ENCODE measurements around the gene SLC8A2. TPM values are rescaled to one million over a fixed set of nuclear protein-coding genes. Genes with fewer than 3 reads are reported as not detected.
"Not testable (repeated sequence)": the region's sequence is repeated elsewhere in the genome, so short reads cannot be mapped to it uniquely, and the experiment has no call there.

The SLC8A2 gene
- total RNA-seq, 1 experiment from 2014 or later: 11.3 TPM

- no peak overlapping the region for H3K4me3 Mint-ChIP-seq
These were observed 15.2 kb upstream of the SLC8A2 start for GRCh38 chr19:47486900-47487299.

DNA sequence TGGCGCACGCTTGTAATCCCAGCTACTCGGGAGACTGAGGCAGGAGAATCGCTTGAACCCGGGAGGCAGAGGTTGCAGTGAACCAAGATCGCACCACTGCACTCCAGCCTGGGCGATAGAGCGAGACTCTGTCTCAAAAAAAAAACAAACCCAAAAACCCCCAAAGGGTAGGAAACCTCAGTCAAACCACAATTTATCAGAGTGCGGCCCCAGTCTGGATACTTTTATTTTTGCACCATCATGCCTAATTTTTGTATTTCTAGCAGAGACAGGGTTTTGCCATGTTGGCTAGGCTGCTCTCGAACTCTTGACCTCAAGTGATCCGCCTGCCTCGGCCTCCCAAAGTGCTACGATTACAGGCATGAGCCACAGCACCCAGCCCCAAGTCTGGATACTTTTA lies 14.5 kb upstream of the SLC8A2 start:
- not testable (repeated sequence) for DNase-seq; H3K27ac Mint-ChIP-seq; H3K4me2 ChIP-seq (ENCODE audit: insufficient read depth, insufficient read length, low read length); H2AFZ ChIP-seq (ENCODE audit: low read length); H3K56ac ChIP-seq (ENCODE audit: insufficient read length, low read depth, low read length); H3K18ac ChIP-seq (ENCODE audit: insufficient read length, low read depth, low read length); H3K27me3 ChIP-seq (ENCODE audit: insufficient read depth, low read length); H4K20me1 ChIP-seq (ENCODE audit: control insufficient read depth, insufficient read depth, insufficient read length); H3T11ph ChIP-seq (ENCODE audit: low read length); H3K27ac ChIP-seq (ENCODE audit: insufficient read length, low read depth, low read length); H3K27me3 Mint-ChIP-seq (ENCODE audit: low read depth); H3K4me1 ChIP-seq (ENCODE audit: insufficient read depth, low read length); H3K4ac ChIP-seq (ENCODE audit: low read depth, low read length); H2BK20ac ChIP-seq (ENCODE audit: low read depth, low read length, poor library complexity, severe bottlenecking); H3K23me2 ChIP-seq (ENCODE audit: insufficient read length, low read depth, low read length, poor library complexity, severe bottlenecking); H3K23ac ChIP-seq (ENCODE audit: insufficient read length, low read depth, low read length); H2BK120ac ChIP-seq (ENCODE audit: low read depth, low read length, poor library complexity, severe bottlenecking); H3K79me2 ChIP-seq (ENCODE audit: insufficient read depth, low read length); H4K91ac ChIP-seq (ENCODE audit: insufficient read length, low read depth, low read length); H3K9me3 ChIP-seq (ENCODE audit: control insufficient read depth, low read depth, low read length); H2BK5ac ChIP-seq (ENCODE audit: insufficient read length, low read length); H3K14ac ChIP-seq (ENCODE audit: insufficient read depth, low read length); H3K4me1 Mint-ChIP-seq; H3K9me3 Mint-ChIP-seq; H3K79me1 ChIP-seq (ENCODE audit: insufficient read depth, low read depth, low read length, poor library complexity, severe bottlenecking); H4K8ac ChIP-seq (replicated peaks; ENCODE audit: insufficient read length, low read depth, low read length); H2AK5ac ChIP-seq (ENCODE audit: insufficient read length, low read length); H3K9ac ChIP-seq (ENCODE audit: extremely low read depth, insufficient read length, low read length); H2BK12ac ChIP-seq (ENCODE audit: insufficient read length, low read depth, low read length); H2BK15ac ChIP-seq (ENCODE audit: low read depth, low read length); H4K5ac ChIP-seq (ENCODE audit: insufficient read length, low read depth, low read length); H3K4me3 Mint-ChIP-seq
- H3K36me3 Mint-ChIP-seq (ENCODE audit: insufficient read depth in 1 of 3, low read depth in 3 of 3): peaks cover 7 to 17% (median 11%) of the 10 kb centered on the region in 3 experiments; a peak in 6 of 7 replicates
- WGBS (ENCODE audit: extremely low coverage, insufficient read length, low lambda C conversion rate): no CpG with 5 or more reads among the region's 13 CpGs

More at GRCh38 chr19:47486900-47487299, 15.2 kb upstream of the SLC8A2 start:
- no peak overlapping the region for H2AFZ ChIP-seq (ENCODE audit: low read length)
- H3K27ac Mint-ChIP-seq: peak overlapping the region in 1 of 3 experiments; percentile 5; a peak in 2 of 7 replicates
- no peak overlapping the region for H3K27ac ChIP-seq (ENCODE audit: insufficient read length, low read depth, low read length)
- WGBS (ENCODE audit: extremely low coverage, insufficient read length, low lambda C conversion rate): no CpG with 5 or more reads among the region's 9 CpGs
- peaks cover 7 to 17% (median 16%) of the 10 kb centered on the region in 3 experiments for H3K36me3 Mint-ChIP-seq (ENCODE audit: insufficient read depth in 1 of 3, low read depth in 3 of 3)
- no peak overlapping the region for H3K56ac ChIP-seq (ENCODE audit: insufficient read length, low read depth, low read length)
- no peak overlapping the region for H3K9ac ChIP-seq (ENCODE audit: extremely low read depth, insufficient read length, low read length)
- no peak overlapping the region for H2BK120ac ChIP-seq (ENCODE audit: low read depth, low read length, poor library complexity, severe bottlenecking)
- no peak overlapping the region for H4K5ac ChIP-seq (ENCODE audit: insufficient read length, low read depth, low read length)
- H2AK5ac ChIP-seq (ENCODE audit: insufficient read length, low read length): no peak overlapping the region
- no peaks in the 10 kb centered on the region for H3K4me1 ChIP-seq (ENCODE audit: insufficient read depth, low read length)
- H3K27me3 Mint-ChIP-seq (ENCODE audit: low read depth): peaks cover 2% of the 10 kb centered on the region; the same call in 1 of the 2 replicates
- no peaks in the 10 kb centered on the region; a peak in 1 of 5 replicates for H3K9me3 Mint-ChIP-seq
- no peak overlapping the region for H4K8ac ChIP-seq (replicated peaks; ENCODE audit: insufficient read length, low read depth, low read length)
- H3K23ac ChIP-seq (ENCODE audit: insufficient read length, low read depth, low read length): no peak overlapping the region
- no peak overlapping the region for H3K4me2 ChIP-seq (ENCODE audit: insufficient read depth, insufficient read length, low read length)
- no peaks in the 10 kb centered on the region for H3K79me2 ChIP-seq (ENCODE audit: insufficient read depth, low read length)
- peaks cover 6 to 9% of the 10 kb centered on the region in 2 experiments; a peak in 2 of 4 replicates for H3K4me1 Mint-ChIP-seq
- H3K18ac ChIP-seq (ENCODE audit: insufficient read length, low read depth, low read length): no peak overlapping the region
- DNase-seq: no peak
- H3K23me2 ChIP-seq (ENCODE audit: insufficient read length, low read depth, low read length, poor library complexity, severe bottlenecking): peaks cover 5% of the 10 kb centered on the region
- H3K27me3 ChIP-seq (ENCODE audit: insufficient read depth, low read length): no peaks in the 10 kb centered on the region
- H3T11ph ChIP-seq (ENCODE audit: low read length): no peak overlapping the region
- H2BK20ac ChIP-seq (ENCODE audit: low read depth, low read length, poor library complexity, severe bottlenecking): no peak overlapping the region
- TF ChIP-seq CTCF (conservative IDR thresholded peaks at IDR 0.05): no peak
- no peak overlapping the region for H3K14ac ChIP-seq (ENCODE audit: insufficient read depth, low read length)
- H3K79me1 ChIP-seq (ENCODE audit: insufficient read depth, low read depth, low read length, poor library complexity, severe bottlenecking): no peaks in the 10 kb centered on the region
- H4K91ac ChIP-seq (ENCODE audit: insufficient read length, low read depth, low read length): no peak overlapping the region
- H2BK12ac ChIP-seq (ENCODE audit: insufficient read length, low read depth, low read length): no peak overlapping the region
- H2BK5ac ChIP-seq (ENCODE audit: insufficient read length, low read length): no peak overlapping the region
- no peak overlapping the region; the same call in 1 of the 2 replicates for H2BK15ac ChIP-seq (ENCODE audit: low read depth, low read length)
- no peak overlapping the region for H3K4ac ChIP-seq (ENCODE audit: low read depth, low read length)
- no peaks in the 10 kb centered on the region for H3K9me3 ChIP-seq (ENCODE audit: control insufficient read depth, low read depth, low read length)
- no peaks in the 10 kb centered on the region for H4K20me1 ChIP-seq (ENCODE audit: control insufficient read depth, insufficient read depth, insufficient read length)

Data from H9 (cell line).